ENCODE results near the gene RNGTT.

- TF ChIP-seq EZH2 (IDR thresholded peaks at IDR 0.05) (no peak), POLR2AphosphoS5 (IDR thresholded peaks at IDR 0.05; ENCODE audit: borderline replicate concordance, low read depth, low read length) (no peak)
Observed at GRCh38 chr6:88970301-88970700, 6.9 kb upstream of the RNGTT start.
